Measurements from ENCODE around the gene MICB. TPM values are rescaled to one million over a fixed set of nuclear protein-coding genes. Genes with fewer than 3 reads are reported as not detected.
"Not testable (repeated sequence)": the region's sequence is repeated elsewhere in the genome, so short reads cannot be mapped to it uniquely, and the experiment has no call there.

The MICB gene
- total RNA-seq, 1 experiment from 2014 or later: 4.3 TPM

GRCh38 chr6:31546958-31547726 lies 49.2 kb downstream of the MICB start, which contains the start of gene NFKBIL1:
Gene NFKBIL1, plus strand, starts transcription at chr6:31547608. Its CDS starts 87 bp downstream, at chr6:31547695.
- Mint-ChIP-seq H3K4me3 (ENCODE audit: unreplicated experiment) (peak within 1 kb of the TSS; percentile 75), H3K9me3 (ENCODE audit: unreplicated experiment) (no peaks in the 10 kb centered on the region), H3K36me3 (ENCODE audit: insufficient read depth, unreplicated experiment) (peaks cover 33% of the 10 kb centered on the region), H3K27ac (ENCODE audit: low read depth, unreplicated experiment) (peak within 1 kb of the TSS; percentile 57), H3K27me3 (ENCODE audit: insufficient read depth, unreplicated experiment) (no peaks in the 10 kb centered on the region), H3K4me1 (ENCODE audit: insufficient read depth, unreplicated experiment) (peaks cover 18% of the 10 kb centered on the region)
- POLR2A ChIA-PET: interaction anchor here (0.6 to 3.1 kb wide), 27 partner anchors 9 to 1772 kb away, joined by 3 to 18 read pairs (median 3); partner anchors contain the start of genes BAG6, C6orf47 and HSPA1B
- no peak for TF ChIP-seq CTCF (IDR thresholded peaks at IDR 0.05; ENCODE audit: unreplicated experiment)
- BruUV-seq (replicated peaks): no TSS peak
- intact Hi-C loops (cut with micrococcal nuclease): loop anchor here (1.0 to 10.0 kb wide), 5 partner anchors 35 to 228 kb away; partner anchors contain the start of genes BAG6, LTB and VWA7
- CTCF ChIA-PET: interaction anchor here (0.6 to 7.6 kb wide), 13 partner anchors 13 to 656 kb away, joined by 3 to 160 read pairs (median 4); partner anchors contain the start of gene MICB
- peak; percentile 96 for DNase-seq (ENCODE audit: unreplicated experiment)

- TSS peak; percentile 62 for BruUV-seq (replicated peaks)
- no peaks in the 10 kb centered on the region for H3K9me3 Mint-ChIP-seq (ENCODE audit: unreplicated experiment)
- TF ChIP-seq CTCF (IDR thresholded peaks at IDR 0.05; ENCODE audit: unreplicated experiment): no peak
- H3K36me3 Mint-ChIP-seq (ENCODE audit: insufficient read depth, unreplicated experiment): peaks cover 41% of the 10 kb centered on the region
- no peaks in the 10 kb centered on the region for H3K27me3 Mint-ChIP-seq (ENCODE audit: insufficient read depth, unreplicated experiment)
- H3K4me1 Mint-ChIP-seq (ENCODE audit: insufficient read depth, unreplicated experiment): peaks cover 18% of the 10 kb centered on the region
- intact Hi-C loops (cut with micrococcal nuclease): loop anchor here (2.0 to 10.0 kb wide), 3 partner anchors 34 to 227 kb away; partner anchors contain the start of genes BAG6, LTB and VWA7
- H3K27ac Mint-ChIP-seq (ENCODE audit: low read depth, unreplicated experiment): peak overlapping the region; percentile 57
- peak overlapping the region; percentile 75 for H3K4me3 Mint-ChIP-seq (ENCODE audit: unreplicated experiment)
- POLR2A ChIA-PET: interaction anchor here (0.6 to 3.1 kb wide), 26 partner anchors 10 to 1771 kb away, joined by 3 to 18 read pairs (median 4); partner anchors contain the start of genes BAG6, C6orf47 and DXO
- CTCF ChIA-PET: interaction anchor here (0.6 to 7.6 kb wide), 7 partner anchors 29 to 657 kb away, joined by 3 to 160 read pairs (median 4); no protein-coding TSS in a partner anchor
- no peak for DNase-seq (ENCODE audit: unreplicated experiment)
Measured at GRCh38 chr6:31547727-31548543, 50.0 kb downstream of the MICB start.

- intact Hi-C loops (cut with micrococcal nuclease): loop anchor here (5.0 to 10.0 kb wide), 2 partner anchors 34 to 226 kb away; partner anchors contain the start of genes LTB and VWA7
- Mint-ChIP-seq H3K27me3 (ENCODE audit: insufficient read depth, unreplicated experiment) (no peaks in the 10 kb centered on the region), H3K4me3 (ENCODE audit: unreplicated experiment) (peak overlapping the region; percentile 75), H3K27ac (ENCODE audit: low read depth, unreplicated experiment) (no peak overlapping the region), H3K36me3 (ENCODE audit: insufficient read depth, unreplicated experiment) (peaks cover 46% of the 10 kb centered on the region), H3K4me1 (ENCODE audit: insufficient read depth, unreplicated experiment) (peaks cover 18% of the 10 kb centered on the region), H3K9me3 (ENCODE audit: unreplicated experiment) (no peaks in the 10 kb centered on the region)
- no TSS peak for BruUV-seq (replicated peaks)
- DNase-seq (ENCODE audit: unreplicated experiment): no peak
- no peak for TF ChIP-seq CTCF (IDR thresholded peaks at IDR 0.05; ENCODE audit: unreplicated experiment)
- ChIA-PET POLR2A (interaction anchor here (0.6 to 1.7 kb wide), 8 partner anchors 15 to 424 kb away, joined by 3 to 5 read pairs (median 3); partner anchors contain the start of genes BAG6 and DXO), CTCF (interaction anchor here (0.6 to 7.6 kb wide), 6 partner anchors 22 to 337 kb away, joined by 3 to 160 read pairs (median 4); no protein-coding TSS in a partner anchor)
Measured at GRCh38 chr6:31548544-31548873, 50.6 kb downstream of the MICB start.

GRCh38 chr6:31551371-31551770 lies 53.4 kb downstream of the MICB start:
- DNase-seq (ENCODE audit: unreplicated experiment): peak; percentile 61
- peaks cover 48% of the 10 kb centered on the region for H3K36me3 Mint-ChIP-seq (ENCODE audit: insufficient read depth, unreplicated experiment)
- H3K27ac Mint-ChIP-seq (ENCODE audit: low read depth, unreplicated experiment); BruUV-seq (replicated peaks); H3K4me3 Mint-ChIP-seq (ENCODE audit: unreplicated experiment); H3K4me1 Mint-ChIP-seq (ENCODE audit: insufficient read depth, unreplicated experiment); H3K9me3 Mint-ChIP-seq (ENCODE audit: unreplicated experiment); H3K27me3 Mint-ChIP-seq (ENCODE audit: insufficient read depth, unreplicated experiment); intact Hi-C loops (cut with micrococcal nuclease): not testable (repeated sequence)
- ChIA-PET CTCF (interaction anchor here (0.6 to 2.5 kb wide), 6 partner anchors 24 to 100 kb away, joined by 3 to 21 read pairs (median 4); partner anchors contain the start of gene TNF), POLR2A (interaction anchor here (0.6 to 1.8 kb wide), 6 partner anchors 9 to 100 kb away, joined by 3 to 6 read pairs (median 4); no protein-coding TSS in a partner anchor)
